GDM1 (cell line): ENCODE data around the gene PHF20.
A peak's percentile ranks its signal among the peaks of the same experiment; 100 is the strongest.
"Not testable (repeated sequence)": the region's sequence is repeated elsewhere in the genome, so short reads cannot be mapped to it uniquely, and the experiment has no call there.

Experiments
- DNase-seq: peaks from one replicate; lab custom pipeline; 2025; lab: John Stamatoyannopoulos, UW

The PHF20 gene

DNA sequence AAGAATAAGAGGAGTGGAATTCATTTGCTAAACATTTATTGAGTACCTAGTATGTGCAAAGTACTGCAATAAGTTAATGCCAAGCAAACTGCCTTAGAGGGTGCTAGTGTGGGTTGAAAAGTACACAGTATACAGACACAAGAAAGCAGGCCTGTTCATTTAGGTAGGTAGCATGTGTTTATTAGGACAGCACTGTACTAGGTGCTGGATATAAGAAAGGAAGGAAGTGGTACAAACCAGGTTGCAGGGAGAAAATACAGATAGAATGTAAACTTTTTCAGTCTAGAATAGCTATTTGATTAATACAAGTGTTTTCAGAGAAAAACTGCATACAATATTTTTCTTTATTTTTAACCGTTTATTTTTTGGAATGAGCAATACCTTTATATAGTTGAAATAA, 68.1 kb downstream of the PHF20 start:
- DNase-seq, result no peak

GRCh38 chr20:35840421-35840820, 68.6 kb downstream of the PHF20 start:
- no peak for DNase-seq

DNA sequence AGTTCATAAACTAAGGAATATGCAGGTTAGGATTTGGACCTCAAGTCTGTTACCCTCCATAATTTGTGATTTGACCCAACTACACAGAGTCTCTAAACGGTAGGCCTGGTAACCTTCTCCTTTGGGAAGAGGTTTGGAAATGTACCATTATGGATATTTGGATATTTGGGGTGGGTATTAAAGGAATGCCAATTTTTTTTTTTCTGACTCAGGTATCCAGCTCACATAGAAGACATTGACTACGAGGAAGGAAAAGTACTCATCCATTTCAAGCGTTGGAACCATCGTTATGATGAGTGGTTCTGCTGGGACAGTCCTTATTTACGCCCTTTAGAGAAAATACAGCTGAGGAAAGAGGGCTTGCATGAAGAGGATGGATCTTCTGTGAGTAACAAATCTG, 70.5 kb downstream of the PHF20 start:
- DNase-seq, result no peak

DNA sequence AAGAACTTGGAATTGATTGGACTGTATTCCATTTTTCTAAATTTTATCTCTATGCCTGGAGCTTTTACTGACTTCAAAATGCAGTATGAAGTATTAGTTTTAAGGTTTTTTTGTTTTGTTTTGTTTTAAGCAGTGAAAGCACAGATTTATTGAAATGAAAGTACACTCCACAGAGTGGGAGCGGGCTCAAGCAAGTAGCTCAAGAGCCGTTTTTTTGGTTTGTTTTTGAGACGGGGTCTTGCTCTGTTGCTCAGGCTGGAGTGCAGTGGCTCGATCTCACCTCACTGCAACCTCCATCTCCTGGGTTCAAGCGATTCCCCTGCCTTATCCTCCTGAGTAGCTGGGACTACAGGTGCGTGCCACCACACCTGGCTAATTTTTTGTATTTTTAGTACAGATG, 72.1 kb downstream of the PHF20 start:
- DNase-seq, result not testable (repeated sequence)

GRCh38 chr20:35845561-35845960, 73.7 kb downstream of the PHF20 start:
- DNase-seq, result no peak

- no peak for DNase-seq
Observed at GRCh38 chr20:35849706-35850105, 77.9 kb downstream of the PHF20 start.

- DNase-seq, result not testable (repeated sequence)
Observed at GRCh38 chr20:35851659-35852058, 79.8 kb downstream of the PHF20 start.

GRCh38 chr20:35854713-35855348, 83.0 kb downstream of the PHF20 start:
- no peak for DNase-seq

DNA sequence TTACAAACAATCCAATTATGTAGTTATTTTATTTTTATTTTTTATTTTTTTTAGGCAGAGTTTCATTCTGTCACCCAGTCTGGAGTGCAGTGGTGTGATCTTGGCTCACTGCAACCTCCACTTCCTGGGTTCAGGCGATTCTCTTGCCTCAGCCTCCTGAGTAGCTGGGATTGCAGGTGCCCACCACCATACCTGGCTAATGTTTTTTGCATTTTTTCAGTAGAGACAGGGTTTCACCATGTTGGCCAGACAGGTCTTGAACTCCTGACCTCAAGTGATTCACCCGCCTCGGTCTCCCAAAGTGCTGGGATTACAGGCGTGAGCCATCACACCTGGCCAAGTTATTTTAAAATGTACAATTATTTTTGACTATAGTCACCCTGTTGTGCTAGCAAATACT, 83.8 kb downstream of the PHF20 start:
- DNase-seq, result not testable (repeated sequence)

DNA sequence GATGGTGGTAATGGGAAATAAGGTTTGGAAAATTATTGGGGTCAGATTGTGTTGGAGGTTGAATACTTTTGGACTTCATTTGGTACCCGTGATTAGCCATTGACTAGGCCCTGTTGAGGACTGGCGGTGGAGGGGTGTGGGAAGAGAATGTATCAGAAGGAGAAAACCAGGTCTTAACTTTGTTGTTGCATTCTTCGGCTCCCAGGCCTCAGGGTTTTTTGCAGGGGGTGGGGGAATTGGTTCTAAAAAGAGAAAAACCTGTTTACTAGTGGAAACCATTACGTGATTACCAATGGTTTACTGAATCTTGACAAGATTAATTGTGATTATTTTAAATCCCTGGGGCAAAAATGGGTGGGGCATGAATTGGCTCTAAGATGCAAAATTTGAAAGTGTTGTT, 85.1 kb downstream of the PHF20 start:
- no peak for DNase-seq

DNA sequence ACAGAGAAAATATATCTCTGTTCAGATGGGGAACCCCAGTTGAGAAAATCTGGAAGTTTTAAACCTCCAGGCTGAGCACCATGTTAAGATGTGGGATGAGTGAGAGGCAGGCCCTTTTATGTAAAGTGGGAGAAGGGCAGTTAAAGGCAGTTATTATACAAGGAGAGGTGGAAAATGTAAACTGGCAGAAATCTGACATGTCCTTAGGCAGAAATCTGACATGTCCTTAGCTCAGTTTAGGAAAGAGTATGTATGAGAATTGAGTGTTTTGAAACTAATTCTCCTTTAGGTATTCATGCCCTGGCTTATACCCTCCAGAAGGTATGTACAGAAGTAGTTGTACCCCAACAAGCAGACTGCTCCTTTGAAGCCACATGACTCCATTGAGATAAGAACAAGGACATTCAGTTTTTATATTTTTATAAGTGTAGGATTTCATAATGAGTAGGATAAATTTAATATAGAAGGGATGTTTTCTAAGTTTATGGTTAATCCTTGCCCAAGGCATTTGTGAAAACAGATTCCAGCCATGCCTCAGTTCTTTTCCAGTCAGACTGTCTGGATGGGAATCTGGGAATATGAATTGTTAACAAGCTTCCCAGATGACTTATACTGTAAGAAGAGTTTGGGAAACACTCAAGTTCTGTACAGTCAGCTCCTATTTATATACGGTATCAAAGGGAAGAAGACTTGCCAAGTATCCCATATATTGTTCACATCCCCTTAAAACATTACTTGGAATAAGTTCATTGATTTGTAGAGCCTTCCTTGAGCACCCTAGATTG, 94.8 kb downstream of the PHF20 start:
- DNase-seq, result no peak

- DNase-seq, result no peak
Observed at GRCh38 chr20:35870541-35871258, 98.9 kb downstream of the PHF20 start.

DNA sequence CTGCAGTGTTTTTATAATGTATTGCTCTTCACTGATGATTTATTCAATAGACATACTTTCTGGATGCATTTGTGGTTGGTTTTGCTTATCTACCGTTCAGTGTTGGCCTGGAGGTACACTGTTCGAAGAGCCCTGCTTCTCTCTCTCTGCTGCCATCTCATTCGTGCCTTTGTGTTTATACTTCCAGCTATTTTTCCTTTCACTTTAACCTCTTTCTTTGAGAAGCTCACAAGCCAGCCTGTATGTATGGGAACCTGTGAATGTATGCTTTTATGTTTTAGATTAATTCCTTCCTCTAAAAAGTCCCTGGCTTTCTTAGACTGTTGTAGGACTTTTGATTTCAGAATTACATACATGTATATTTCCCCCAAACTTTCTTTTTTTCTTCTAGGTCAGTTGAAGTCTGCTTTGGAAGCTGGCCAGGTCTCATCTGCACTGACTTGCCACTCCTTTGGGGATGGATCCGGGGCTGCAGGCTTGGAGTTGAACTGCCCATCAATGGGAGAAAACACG, 99.5 kb downstream of the PHF20 start:
- no peak for DNase-seq

DNA sequence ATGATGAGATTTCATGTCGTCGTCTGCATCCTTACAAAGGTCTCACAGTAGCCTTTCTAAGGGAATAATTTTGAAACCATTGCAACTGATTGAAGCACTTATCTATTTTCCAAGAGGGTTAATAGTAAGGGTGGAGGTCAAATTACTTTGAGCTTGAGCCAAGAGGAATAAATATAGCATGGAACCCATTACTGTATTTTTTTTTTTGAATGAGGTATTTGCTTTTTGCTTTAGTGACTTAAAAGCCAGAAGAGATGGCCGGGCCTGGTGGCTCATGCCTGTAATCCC, 104.2 kb downstream of the PHF20 start:
- DNase-seq, result no peak

DNA sequence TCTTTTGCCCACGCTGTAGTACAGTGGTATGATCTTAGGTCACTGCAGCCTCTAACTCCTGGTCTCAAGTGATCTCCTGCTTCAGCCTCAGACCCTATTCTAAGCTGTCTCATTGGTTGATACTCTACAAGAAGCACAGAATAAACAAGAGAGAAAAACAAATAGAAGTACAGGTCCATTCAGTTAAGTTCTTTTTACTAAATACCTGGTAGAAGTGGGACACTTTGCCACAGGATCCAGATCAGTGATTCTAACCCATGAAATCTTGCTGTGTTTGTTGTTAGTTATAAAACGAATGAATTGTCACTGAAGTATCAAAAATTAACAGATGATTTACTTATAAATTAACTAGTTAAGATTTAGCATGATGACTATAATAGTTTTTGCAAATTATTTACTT, 105.8 kb downstream of the PHF20 start:
- DNase-seq, result no peak

GRCh38 chr20:35878113-35878625, 106.4 kb downstream of the PHF20 start:
- no peak for DNase-seq

DNA sequence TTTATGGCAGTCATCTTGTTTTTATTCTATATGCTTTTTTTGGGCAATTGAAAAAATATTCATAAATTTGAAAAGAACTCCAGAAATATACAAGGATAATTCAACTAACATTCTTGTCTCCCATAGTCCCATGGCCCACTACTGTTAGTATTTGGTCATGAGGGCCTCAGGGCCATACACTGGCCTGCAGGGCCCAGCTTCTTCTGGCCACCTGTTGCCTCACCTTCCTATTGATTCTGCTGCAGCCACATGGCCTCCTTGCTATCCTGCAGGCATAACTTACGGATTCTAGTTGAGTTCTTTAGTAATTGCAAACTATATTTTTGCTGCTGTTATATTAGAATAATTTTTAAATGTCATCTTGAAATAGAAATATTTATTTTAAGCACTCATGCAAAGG, 109.9 kb downstream of the PHF20 start:
- no peak for DNase-seq

DNA sequence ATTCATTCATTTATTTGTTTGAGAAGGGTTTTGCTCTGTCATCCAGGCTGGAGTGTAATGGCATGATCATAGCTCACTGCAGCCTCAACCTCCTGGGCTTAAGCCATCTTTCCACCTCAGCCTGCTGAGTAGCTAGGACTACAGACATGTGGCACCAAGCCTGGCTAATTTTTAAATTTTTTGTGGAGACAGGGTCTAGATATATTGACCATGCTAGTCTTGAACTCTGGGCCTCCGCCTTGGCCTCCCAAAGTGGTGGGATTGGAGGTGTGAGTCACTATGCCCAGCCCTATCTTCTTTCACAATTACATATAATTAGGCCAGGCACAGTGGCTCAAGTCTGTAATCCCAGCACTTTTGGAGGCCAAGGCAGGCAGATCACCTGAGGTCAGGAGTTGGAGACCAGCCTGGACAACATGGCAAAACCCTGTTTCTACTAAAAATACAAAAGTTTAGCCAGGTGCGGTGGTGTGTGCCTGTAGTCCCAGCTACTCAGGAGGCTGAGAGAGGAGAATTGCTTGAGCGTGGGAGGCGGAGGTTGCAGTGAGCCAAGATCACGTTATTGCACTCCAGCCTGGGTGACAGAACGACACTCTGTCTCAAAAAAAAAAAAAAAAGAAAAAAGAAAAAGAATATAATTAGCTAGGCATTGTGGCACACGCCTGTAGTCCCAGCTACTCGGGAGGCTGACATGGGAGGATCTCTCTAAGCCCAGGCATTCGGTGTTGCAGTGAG, 110.8 kb downstream of the PHF20 start:
- DNase-seq, result not testable (repeated sequence)

DNA sequence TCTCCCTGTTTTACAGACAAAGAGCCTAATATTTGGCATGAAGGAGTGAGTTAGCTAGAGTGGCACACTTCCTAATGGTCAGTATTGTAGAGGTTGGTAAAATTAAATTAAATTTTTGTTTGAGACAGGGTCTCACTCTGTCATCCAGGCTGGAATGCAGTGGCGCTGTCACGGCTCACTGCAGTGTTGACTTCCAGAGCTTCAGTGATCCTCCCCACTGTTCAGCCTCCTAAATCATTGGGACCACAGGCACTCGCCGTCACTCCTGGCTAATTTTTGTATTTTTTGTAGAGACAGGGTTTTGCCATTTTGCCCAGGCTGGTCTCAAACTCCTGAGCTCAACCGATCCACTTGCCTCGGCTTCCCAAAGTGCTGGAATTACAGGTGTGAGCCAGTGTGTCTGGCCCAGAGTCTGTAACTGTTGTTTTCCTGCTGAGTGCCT, 111.5 kb downstream of the PHF20 start:
- DNase-seq, result no peak

DNA sequence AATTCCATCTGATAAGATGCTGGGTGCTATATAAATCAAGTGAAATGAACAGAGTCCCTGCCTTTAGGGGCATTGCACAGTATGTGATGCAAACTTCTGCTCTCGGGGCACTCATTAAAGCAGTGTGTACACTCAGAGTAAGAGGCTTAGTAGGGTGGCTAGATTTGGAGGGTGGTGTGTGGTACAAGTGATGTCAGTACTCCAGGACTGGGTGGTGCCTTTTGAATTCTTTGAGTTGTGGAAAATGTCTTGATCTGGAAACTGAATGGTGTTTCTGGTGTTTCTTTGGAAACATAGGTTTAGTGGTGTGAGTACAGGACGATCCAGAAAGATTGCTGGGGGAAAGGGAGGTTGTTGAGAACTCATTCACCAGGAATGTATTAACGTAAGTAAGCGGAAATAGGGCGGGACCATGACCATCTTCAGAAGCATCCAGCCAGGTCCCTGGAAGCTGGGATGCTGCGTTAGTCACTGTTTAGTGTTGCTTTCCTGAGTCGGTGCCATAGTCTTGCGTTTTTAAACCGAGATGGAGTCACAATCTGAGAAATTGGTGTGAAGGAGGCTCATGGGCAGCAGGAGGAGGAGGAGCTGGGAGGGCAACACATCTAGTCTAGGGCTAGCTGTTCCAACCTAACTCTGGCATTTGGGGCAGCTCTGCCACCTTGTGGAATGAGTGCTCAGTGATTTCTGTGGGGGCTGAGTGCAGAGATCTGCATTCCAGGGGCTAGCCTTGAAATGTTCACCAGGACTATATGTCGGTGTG, 112.1 kb downstream of the PHF20 start:
- peak; percentile 44 for DNase-seq

GRCh38 chr20:35884541-35884865, 112.7 kb downstream of the PHF20 start:
- DNase-seq, result no peak

- no peak for DNase-seq
Observed at GRCh38 chr20:35885212-35885611, 113.4 kb downstream of the PHF20 start.
